ENCODE data around the gene SRGAP2B. TPM values are rescaled to one million over a fixed set of nuclear protein-coding genes. Genes with fewer than 3 reads are reported as not detected.
A peak's percentile ranks its signal among the peaks of the same experiment; 100 is the strongest.
"Not testable (repeated sequence)": the region's sequence is repeated elsewhere in the genome, so short reads cannot be mapped to it uniquely, and the experiment has no call there.

SRGAP2B gene
- total RNA-seq, 1 donor from 2014 or later = 26.3 TPM

- H3K4me3 Mint-ChIP-seq; DNase-seq (ENCODE audit: extremely low spot score, unreplicated experiment); H3K27ac Mint-ChIP-seq; H3K36me3 Mint-ChIP-seq; H3K27me3 Mint-ChIP-seq; H3K4me1 Mint-ChIP-seq (ENCODE audit: unreplicated experiment); H3K9me3 Mint-ChIP-seq: not testable (repeated sequence)
Measured at GRCh38 chr1:144918027-144918603, 177.0 kb downstream of the SRGAP2B start.

GRCh38 chr1:144917154-144918026, 177.7 kb downstream of the SRGAP2B start:
- not testable (repeated sequence) for H3K27ac Mint-ChIP-seq; DNase-seq (ENCODE audit: extremely low spot score, unreplicated experiment); H3K27me3 Mint-ChIP-seq; H3K9me3 Mint-ChIP-seq; H3K36me3 Mint-ChIP-seq; H3K4me1 Mint-ChIP-seq (ENCODE audit: unreplicated experiment); H3K4me3 Mint-ChIP-seq

- DNase-seq (ENCODE audit: extremely low spot score, unreplicated experiment); H3K27me3 Mint-ChIP-seq; H3K9me3 Mint-ChIP-seq; H3K4me1 Mint-ChIP-seq (ENCODE audit: unreplicated experiment); H3K27ac Mint-ChIP-seq; H3K4me3 Mint-ChIP-seq; H3K36me3 Mint-ChIP-seq: not testable (repeated sequence)
Measured at GRCh38 chr1:144913977-144914734, 181.0 kb downstream of the SRGAP2B start.

DNA sequence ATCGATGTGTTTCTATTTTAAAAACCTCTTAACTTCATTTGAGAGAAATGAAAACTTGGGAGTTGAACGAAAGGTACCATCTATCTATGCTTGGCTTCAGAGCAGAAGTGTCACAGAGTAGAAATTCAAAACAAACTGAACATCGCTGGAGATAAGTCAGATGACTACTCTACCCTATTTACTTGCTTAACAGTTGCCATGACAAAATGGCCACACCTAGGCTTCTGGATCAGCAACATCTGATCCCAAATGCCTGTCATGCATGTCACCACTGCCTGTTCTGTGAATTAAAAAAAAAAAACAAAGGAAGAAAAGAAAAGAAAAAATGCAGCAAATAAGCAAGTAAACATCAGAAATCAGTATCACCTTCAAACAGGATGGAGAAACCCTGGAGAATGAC, 181.7 kb downstream of the SRGAP2B start:
- DNase-seq (ENCODE audit: extremely low spot score, unreplicated experiment); H3K9me3 Mint-ChIP-seq; H3K27me3 Mint-ChIP-seq; H3K4me1 Mint-ChIP-seq (ENCODE audit: unreplicated experiment); H3K27ac Mint-ChIP-seq; H3K36me3 Mint-ChIP-seq; H3K4me3 Mint-ChIP-seq: not testable (repeated sequence)

GRCh38 chr1:144910729-144911128, 184.4 kb downstream of the SRGAP2B start:
- DNase-seq (ENCODE audit: extremely low spot score, unreplicated experiment); H3K36me3 Mint-ChIP-seq; H3K4me3 Mint-ChIP-seq; H3K27me3 Mint-ChIP-seq; H3K4me1 Mint-ChIP-seq (ENCODE audit: unreplicated experiment); H3K9me3 Mint-ChIP-seq; H3K27ac Mint-ChIP-seq: not testable (repeated sequence)

DNA sequence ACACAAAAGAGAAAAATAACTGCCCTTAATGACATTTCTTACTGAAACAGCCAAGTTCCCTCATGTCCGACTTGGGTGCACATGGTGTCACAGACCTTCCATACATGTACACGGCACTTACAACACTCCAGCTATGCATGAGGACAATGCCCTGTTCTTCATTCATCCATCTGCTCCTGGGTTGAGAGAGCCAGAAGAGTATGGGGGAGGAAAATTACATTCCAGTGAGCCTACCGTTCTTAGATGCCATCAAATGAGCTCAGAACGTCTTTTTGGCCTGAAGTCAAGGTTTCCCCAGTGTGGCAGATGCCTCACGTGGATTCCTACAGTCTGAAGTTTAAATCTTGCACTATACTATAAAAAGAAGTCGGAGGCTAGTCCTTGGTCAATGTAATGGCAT, 194.3 kb downstream of the SRGAP2B start:
- H3K9me3 Mint-ChIP-seq; H3K4me3 Mint-ChIP-seq; H3K27ac Mint-ChIP-seq; H3K4me1 Mint-ChIP-seq (ENCODE audit: unreplicated experiment); DNase-seq (ENCODE audit: extremely low spot score, unreplicated experiment); H3K36me3 Mint-ChIP-seq; H3K27me3 Mint-ChIP-seq: not testable (repeated sequence)

GRCh38 chr1:144894454-144895201, 200.5 kb downstream of the SRGAP2B start:
- H3K4me1 Mint-ChIP-seq (ENCODE audit: unreplicated experiment); H3K27me3 Mint-ChIP-seq; DNase-seq (ENCODE audit: extremely low spot score, unreplicated experiment); H3K4me3 Mint-ChIP-seq; H3K27ac Mint-ChIP-seq; H3K36me3 Mint-ChIP-seq; H3K9me3 Mint-ChIP-seq: not testable (repeated sequence)

DNA sequence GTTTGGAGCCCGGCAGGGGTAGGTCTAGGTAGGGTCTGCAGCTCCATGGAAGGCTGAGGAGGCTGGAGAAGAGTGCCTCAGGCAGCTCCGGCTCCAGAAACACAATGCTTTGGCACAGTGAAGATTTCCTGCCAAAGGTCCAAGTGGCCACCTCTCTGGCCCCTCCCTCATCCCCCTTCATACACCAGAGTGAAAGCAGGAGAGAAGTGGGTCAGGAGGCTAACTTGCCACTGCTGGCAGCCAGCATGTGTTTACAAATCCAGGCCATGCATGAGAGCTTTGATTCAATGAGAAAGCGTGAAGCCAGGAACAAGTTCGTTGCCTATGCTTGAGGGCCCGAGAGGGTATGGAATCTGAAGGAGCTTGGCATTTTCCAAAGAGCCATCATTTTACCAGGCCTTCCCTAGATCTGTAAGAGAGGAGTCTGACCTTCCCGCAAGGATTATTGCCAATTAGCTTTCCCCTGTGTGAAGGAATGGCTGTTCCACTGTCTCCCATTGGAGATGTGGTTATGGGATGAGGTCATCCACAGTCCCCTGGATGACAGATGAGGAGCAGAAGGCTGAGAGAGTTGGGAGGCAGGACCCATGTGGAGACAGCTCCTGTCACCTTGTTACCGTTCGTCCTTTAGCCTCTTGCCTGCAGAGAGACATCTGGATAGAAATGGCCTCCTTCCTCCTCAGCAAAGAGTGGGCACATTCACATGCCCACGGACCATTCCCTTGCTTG, 201.3 kb downstream of the SRGAP2B start:
- H3K4me1 Mint-ChIP-seq (ENCODE audit: unreplicated experiment); H3K27me3 Mint-ChIP-seq; DNase-seq (ENCODE audit: extremely low spot score, unreplicated experiment); H3K27ac Mint-ChIP-seq; H3K9me3 Mint-ChIP-seq; H3K36me3 Mint-ChIP-seq; H3K4me3 Mint-ChIP-seq: not testable (repeated sequence)

GRCh38 chr1:144893062-144893461, 202.1 kb downstream of the SRGAP2B start:
- H3K4me1 Mint-ChIP-seq (ENCODE audit: unreplicated experiment); H3K27me3 Mint-ChIP-seq; DNase-seq (ENCODE audit: extremely low spot score, unreplicated experiment); H3K4me3 Mint-ChIP-seq; H3K9me3 Mint-ChIP-seq; H3K27ac Mint-ChIP-seq; H3K36me3 Mint-ChIP-seq: not testable (repeated sequence)

DNA sequence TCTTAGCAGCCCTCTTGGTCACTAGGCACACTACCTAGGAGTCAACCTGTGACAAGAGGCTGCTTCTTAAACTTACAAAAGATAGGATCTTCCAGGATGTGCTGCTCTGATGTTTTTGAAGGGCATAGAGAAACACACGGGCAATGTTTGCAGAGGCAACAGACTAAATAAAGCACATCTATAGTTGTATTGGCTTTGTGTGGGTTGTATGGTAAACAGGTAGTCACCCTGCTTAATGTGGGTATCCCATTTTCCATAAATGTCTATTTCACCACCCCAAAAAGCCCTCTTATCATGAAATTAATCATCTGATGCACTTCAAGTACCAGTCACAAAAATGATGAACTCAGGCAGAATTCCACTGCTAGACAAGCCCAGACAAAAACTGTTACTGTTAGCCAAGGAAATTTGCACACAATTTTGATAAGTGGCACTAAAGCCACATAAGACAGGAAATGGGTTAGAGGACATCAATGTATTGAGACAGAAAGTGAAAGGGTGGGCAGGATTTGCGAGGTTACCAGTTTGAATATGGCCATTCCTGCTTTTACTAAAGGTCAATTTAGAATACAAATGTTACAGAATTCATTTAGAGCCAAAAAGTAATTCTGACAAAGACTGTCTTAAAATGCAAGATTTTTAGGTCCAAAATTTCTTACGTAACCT, 205.5 kb downstream of the SRGAP2B start:
- H3K27ac Mint-ChIP-seq; H3K4me1 Mint-ChIP-seq (ENCODE audit: unreplicated experiment); DNase-seq (ENCODE audit: extremely low spot score, unreplicated experiment); H3K4me3 Mint-ChIP-seq; H3K9me3 Mint-ChIP-seq; H3K36me3 Mint-ChIP-seq; H3K27me3 Mint-ChIP-seq: not testable (repeated sequence)

DNA sequence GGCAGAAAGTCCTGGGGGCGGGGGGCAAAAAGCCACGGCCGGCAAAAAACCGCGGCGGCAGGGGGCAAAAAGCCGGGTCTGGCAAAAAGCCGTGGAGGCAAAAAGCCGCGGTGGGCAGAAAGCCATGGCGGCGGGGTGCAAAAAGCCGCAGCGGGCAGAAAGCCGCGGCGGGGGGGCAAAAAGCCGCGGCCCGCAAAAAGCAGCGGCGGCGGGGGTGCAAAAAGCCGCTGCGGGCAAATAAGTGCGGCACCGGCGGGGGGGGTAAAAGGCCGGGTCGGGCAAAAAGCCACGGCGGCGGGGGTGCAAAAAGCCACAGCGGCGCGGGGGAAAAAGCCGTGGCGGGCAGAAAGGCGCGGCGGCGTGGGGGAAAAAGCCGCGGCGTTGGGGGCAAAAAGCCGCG, 212.1 kb downstream of the SRGAP2B start:
- H3K4me3 Mint-ChIP-seq; H3K9me3 Mint-ChIP-seq; H3K36me3 Mint-ChIP-seq; H3K4me1 Mint-ChIP-seq (ENCODE audit: unreplicated experiment); H3K27ac Mint-ChIP-seq; H3K27me3 Mint-ChIP-seq: not testable (repeated sequence)
- DNase-seq (ENCODE audit: extremely low spot score, unreplicated experiment) = peak; percentile 69

- H3K4me1 Mint-ChIP-seq (ENCODE audit: unreplicated experiment); DNase-seq (ENCODE audit: extremely low spot score, unreplicated experiment): not testable (repeated sequence)
Measured at GRCh38 chr1:144882343-144882742, 212.8 kb downstream of the SRGAP2B start.

More at GRCh38 chr1:144882343-144882742, 212.8 kb downstream of the SRGAP2B start:
- H3K36me3 Mint-ChIP-seq, H3K27me3 Mint-ChIP-seq, H3K9me3 Mint-ChIP-seq, H3K27ac Mint-ChIP-seq, H3K4me3 Mint-ChIP-seq: not testable (repeated sequence)
